Gastrocnemius medialis (tissue), 4 donors: ENCODE measurements around the gene CPN2.

Source experiments
- POLR2A ChIP-seq, 2 donors: fragments of 450-650 bp; IDR thresholded peaks; one replicate each; pipeline ENCODE4 v1.6.1; 2017; ENCODE audit warnings: antibody characterized with exemption in 2 of 2, mild to moderate bottlenecking in 2 of 2, moderate library complexity in 2 of 2
- TF ChIP-seq, protein P1 (sequence below), 5 experiments: fragments of 450-650 bp in 3 of 5; fragments of 200-600 bp in 2 of 5; sonication (generic) in 2 of 5; IDR thresholded peaks in 4 of 5; conservative IDR thresholded peaks in 1 of 5; 1 replicate in 4 of 5; 2 replicates in 1 of 5; pipeline ENCODE4 v1.5.1; 2016 to 2019; ENCODE audit warnings: antibody characterized with exemption in 5 of 5, mild to moderate bottlenecking in 3 of 5, moderate library complexity in 3 of 5

DNA sequence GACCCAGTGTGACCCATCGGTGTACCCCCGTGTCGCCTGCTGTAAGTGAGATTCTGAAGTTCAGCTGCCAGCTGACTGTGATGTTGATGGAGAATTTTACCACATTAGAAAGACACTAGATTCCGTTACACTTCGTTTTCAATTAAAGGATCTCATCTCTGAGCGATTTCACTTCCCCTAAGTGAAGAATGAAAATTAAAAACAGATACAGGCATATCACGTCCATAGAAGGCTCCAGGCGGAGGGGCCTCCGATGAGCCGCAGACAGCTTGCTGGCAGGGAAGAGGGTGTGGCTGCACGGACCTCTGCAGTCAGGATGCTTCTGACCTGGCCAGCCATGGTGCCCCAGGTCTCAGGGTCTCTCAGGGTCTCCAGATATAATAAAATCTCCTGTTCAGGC is 6.6 kb upstream of the CPN2 start:
- TF ChIP-seq, protein P1, sequence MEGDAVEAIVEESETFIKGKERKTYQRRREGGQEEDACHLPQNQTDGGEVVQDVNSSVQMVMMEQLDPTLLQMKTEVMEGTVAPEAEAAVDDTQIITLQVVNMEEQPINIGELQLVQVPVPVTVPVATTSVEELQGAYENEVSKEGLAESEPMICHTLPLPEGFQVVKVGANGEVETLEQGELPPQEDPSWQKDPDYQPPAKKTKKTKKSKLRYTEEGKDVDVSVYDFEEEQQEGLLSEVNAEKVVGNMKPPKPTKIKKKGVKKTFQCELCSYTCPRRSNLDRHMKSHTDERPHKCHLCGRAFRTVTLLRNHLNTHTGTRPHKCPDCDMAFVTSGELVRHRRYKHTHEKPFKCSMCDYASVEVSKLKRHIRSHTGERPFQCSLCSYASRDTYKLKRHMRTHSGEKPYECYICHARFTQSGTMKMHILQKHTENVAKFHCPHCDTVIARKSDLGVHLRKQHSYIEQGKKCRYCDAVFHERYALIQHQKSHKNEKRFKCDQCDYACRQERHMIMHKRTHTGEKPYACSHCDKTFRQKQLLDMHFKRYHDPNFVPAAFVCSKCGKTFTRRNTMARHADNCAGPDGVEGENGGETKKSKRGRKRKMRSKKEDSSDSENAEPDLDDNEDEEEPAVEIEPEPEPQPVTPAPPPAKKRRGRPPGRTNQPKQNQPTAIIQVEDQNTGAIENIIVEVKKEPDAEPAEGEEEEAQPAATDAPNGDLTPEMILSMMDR (IDR thresholded peaks at IDR 0.05 in 4 of 5, conservative IDR thresholded peaks at IDR 0.05 in 1 of 5), result no peak
- no peak for TF ChIP-seq POLR2A (IDR thresholded peaks at IDR 0.05)
